ENCODE data around the gene SPG11.
"Not testable (repeated sequence)": the region's sequence is repeated elsewhere in the genome, so short reads cannot be mapped to it uniquely, and the experiment has no call there.

Gene SPG11

GRCh38 chr15:44633603-44634002, 29.9 kb downstream of the SPG11 start:
- Histone ChIP-seq H2AFZ (ENCODE audit: low read depth, low read length) (no peak overlapping the region), H3K9ac (ENCODE audit: low read length) (peak overlapping the region; percentile 6; the same call in 1 of the 2 replicates), H3K27ac (ENCODE audit: low read length) (peak overlapping the region; percentile 37), H3K9me3 (ENCODE audit: insufficient read depth, low read length) (no peaks in the 10 kb centered on the region), H3K36me3 (replicated peaks; ENCODE audit: low read depth, low read length) (peaks cover 49% of the 10 kb centered on the region), H3K27me3 (ENCODE audit: low read depth, low read length) (no peaks in the 10 kb centered on the region), H3K4me3 (ENCODE audit: low read length) (peak overlapping the region; percentile 22; the same call in 1 of the 2 replicates), H4K20me1 (ENCODE audit: insufficient read depth, low read length) (no peaks in the 10 kb centered on the region), H3K4me1 (ENCODE audit: low read length) (peaks cover 27% of the 10 kb centered on the region), H3K79me2 (ENCODE audit: low read length) (0 out of 2 replicates have a peak, but pooled peaks cover 7% of the 10 kb centered on the region), H3K4me2 (ENCODE audit: low read length) (peak overlapping the region; percentile 59)
- no peak for TF ChIP-seq EZH2phosphoT487 (IDR thresholded peaks at IDR 0.05; ENCODE audit: low read depth)
- TF ChIP-seq CTCF (IDR thresholded peaks at IDR 0.05; ENCODE audit: low read depth, low read length) = no peak

- not testable (repeated sequence) for H4K20me1 ChIP-seq (ENCODE audit: insufficient read depth, low read length); H3K9me3 ChIP-seq (ENCODE audit: insufficient read depth, low read length); H3K27me3 ChIP-seq (ENCODE audit: low read depth, low read length); H3K79me2 ChIP-seq (ENCODE audit: low read length); H2AFZ ChIP-seq (ENCODE audit: low read depth, low read length); H3K4me3 ChIP-seq (ENCODE audit: low read length); H3K9ac ChIP-seq (ENCODE audit: low read length); H3K27ac ChIP-seq (ENCODE audit: low read length); H3K4me2 ChIP-seq (ENCODE audit: low read length)
- peaks cover 11% of the 10 kb centered on the region; the same call in 1 of the 2 replicates for H3K4me1 ChIP-seq (ENCODE audit: low read length)
- H3K36me3 ChIP-seq (replicated peaks; ENCODE audit: low read depth, low read length) = peaks cover 55% of the 10 kb centered on the region
Measured at GRCh38 chr15:44625286-44625685, 38.2 kb downstream of the SPG11 start.

GRCh38 chr15:44623178-44623577, 40.3 kb downstream of the SPG11 start:
- TF ChIP-seq CTCF (IDR thresholded peaks at IDR 0.05; ENCODE audit: low read depth, low read length) (no peak), EZH2phosphoT487 (IDR thresholded peaks at IDR 0.05; ENCODE audit: low read depth) (no peak)
- Histone ChIP-seq H3K27ac (ENCODE audit: low read length) (no peak overlapping the region), H3K9me3 (ENCODE audit: insufficient read depth, low read length) (no peaks in the 10 kb centered on the region), H4K20me1 (ENCODE audit: insufficient read depth, low read length) (no peaks in the 10 kb centered on the region), H3K4me2 (ENCODE audit: low read length) (no peak overlapping the region), H3K4me1 (ENCODE audit: low read length) (peaks cover 7% of the 10 kb centered on the region; the same call in 1 of the 2 replicates), H3K27me3 (ENCODE audit: low read depth, low read length) (no peaks in the 10 kb centered on the region), H3K79me2 (ENCODE audit: low read length) (no peaks in the 10 kb centered on the region), H3K9ac (ENCODE audit: low read length) (no peak overlapping the region), H3K36me3 (replicated peaks; ENCODE audit: low read depth, low read length) (peaks cover 49% of the 10 kb centered on the region), H3K4me3 (ENCODE audit: low read length) (no peak overlapping the region), H2AFZ (ENCODE audit: low read depth, low read length) (no peak overlapping the region)

- Histone ChIP-seq H4K20me1 (ENCODE audit: insufficient read depth, low read length) (no peaks in the 10 kb centered on the region), H3K4me2 (ENCODE audit: low read length) (no peak overlapping the region), H3K4me3 (ENCODE audit: low read length) (no peak overlapping the region), H3K4me1 (ENCODE audit: low read length) (peaks cover under 1% of the 10 kb centered on the region; the same call in 1 of the 2 replicates), H3K36me3 (replicated peaks; ENCODE audit: low read depth, low read length) (peaks cover 41% of the 10 kb centered on the region), H3K27me3 (ENCODE audit: low read depth, low read length) (no peaks in the 10 kb centered on the region), H2AFZ (ENCODE audit: low read depth, low read length) (no peak overlapping the region), H3K27ac (ENCODE audit: low read length) (no peak overlapping the region), H3K79me2 (ENCODE audit: low read length) (no peaks in the 10 kb centered on the region), H3K9ac (ENCODE audit: low read length) (no peak overlapping the region), H3K9me3 (ENCODE audit: insufficient read depth, low read length) (no peaks in the 10 kb centered on the region)
- TF ChIP-seq CTCF (IDR thresholded peaks at IDR 0.05; ENCODE audit: low read depth, low read length) (no peak), EZH2phosphoT487 (IDR thresholded peaks at IDR 0.05; ENCODE audit: low read depth) (no peak)
Measured at GRCh38 chr15:44620081-44620480, 43.4 kb downstream of the SPG11 start.

Data from OCI-LY3 (cell line).